GM18858 (cell line): ENCODE measurements around the gene RABEP1.

Source experiments
- ATAC-seq: cut with Tn5 transposase; IDR thresholded peaks from one replicate; pipeline ENCODE4 v1.9.1; 2021; ENCODE audit not compliant: unreplicated experiment

Gene RABEP1

DNA sequence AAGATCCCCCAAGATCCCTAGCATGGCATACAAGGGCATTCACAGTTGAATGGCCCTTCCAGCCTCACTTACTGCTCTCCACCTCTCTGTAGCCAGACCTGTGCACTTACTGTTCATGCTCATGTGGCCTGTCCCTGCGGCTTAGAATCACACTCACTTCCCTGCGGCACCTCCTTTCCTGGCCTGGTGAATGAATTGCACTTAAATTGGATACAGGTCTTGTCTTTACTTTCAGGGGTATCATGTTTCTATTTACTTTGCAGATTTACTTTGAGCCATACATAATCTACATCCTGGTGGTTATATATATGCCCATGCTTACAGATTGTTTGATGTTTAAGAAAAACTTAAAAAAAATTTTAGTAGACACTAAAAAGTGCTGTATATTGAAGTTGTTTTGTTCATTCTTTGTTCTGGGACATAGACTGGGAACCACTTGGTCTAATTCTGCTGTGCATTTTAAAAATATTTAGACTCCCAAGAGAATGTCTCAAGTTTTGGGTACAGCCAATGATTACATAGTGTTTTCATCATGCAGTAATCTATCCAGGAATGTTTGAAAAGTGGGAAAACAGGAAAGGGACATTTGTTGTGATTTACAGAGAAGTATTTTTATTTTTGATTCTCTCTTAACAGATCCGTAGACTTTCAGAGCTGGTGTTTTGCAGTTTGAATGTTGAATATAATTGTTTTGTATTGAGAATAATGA, 73.5 kb downstream of the RABEP1 start:
- ATAC-seq: no peak

DNA sequence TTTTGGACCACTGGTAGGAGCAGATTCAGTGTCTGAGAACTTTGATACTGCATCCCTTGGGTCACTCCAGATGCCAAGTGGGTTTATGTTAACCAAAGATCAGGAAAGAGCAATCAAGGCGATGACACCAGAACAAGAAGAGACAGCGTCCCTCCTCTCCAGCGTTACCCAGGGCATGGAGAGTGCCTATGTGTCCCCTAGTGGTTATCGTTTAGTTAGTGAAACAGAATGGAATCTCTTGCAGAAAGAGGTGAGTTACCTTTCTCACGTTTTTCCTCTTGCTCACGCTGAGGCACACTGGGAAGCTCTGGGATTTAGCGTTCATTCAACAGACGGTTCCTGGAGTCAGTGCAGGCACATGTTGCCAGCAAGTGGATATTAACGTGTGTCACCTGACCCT, 79.3 kb downstream of the RABEP1 start:
- no peak for ATAC-seq

DNA sequence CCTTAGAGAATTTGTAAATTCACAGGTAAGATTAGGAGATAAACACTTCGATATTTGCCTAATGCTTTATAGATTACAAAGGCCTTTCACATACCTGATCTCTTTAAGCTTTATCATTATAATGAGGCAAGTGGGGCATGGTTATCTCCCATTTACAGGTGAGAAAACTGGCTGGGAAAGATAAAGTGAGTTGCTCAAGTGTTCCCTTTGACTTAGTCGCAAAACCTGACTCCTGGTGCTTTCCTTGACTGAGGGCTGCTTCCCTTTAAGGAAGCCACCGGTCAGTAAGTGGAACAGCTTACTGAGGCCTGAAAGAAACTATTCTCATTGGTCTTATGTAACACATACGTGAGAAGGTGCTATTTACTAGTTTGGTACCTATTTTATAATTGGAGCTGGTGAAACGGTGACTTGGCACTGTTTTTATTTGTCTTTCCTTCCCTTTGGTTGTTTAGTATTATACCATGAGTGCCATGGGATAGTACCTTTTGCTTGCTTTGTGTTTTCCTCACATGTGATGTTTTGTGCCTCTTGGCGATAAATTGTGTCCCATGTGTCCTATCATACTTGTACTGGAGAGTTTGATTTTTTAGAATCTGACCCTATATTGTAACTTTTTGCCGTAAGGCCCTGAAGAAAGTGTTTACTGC, 80.2 kb downstream of the RABEP1 start:
- ATAC-seq: no peak

DNA sequence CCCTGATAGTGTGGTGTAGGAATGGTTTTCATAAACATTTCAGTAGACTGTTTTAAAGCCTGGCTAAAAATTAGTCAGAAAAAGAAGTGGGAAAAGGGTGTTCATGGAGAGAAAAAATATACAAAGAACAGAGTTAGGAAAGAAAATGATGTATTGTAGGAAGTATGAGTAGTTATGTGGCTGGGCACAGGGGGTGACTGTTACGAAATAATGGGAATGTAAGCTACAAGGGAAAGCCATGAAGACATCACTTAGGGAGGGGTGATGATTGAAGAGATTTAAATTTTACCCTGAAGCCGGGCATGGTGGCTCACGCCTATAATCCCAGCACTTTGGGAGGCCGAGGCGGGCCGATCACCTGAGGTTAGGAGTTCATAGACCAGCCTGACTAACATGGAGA, 82.1 kb downstream of the RABEP1 start:
- no peak for ATAC-seq

DNA sequence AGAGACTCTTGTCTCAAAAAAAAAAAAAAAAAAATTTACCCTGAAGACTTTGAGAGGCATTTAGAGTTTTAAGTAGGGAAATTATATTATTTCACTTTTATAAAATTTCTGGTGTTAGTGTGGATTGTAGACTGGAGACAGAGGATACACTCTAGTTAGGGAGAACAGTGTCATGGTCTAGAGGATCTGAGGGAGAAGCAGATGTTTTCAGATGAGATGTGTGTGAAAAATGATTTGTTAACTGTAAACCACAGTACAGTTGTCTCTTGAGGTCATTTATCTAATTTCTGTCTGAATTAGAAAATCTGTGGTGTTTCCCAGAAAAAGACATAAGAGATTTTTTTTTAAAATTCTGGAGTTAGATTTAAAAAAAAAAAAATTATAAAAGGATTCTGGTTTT, 82.6 kb downstream of the RABEP1 start:
- ATAC-seq: no peak

DNA sequence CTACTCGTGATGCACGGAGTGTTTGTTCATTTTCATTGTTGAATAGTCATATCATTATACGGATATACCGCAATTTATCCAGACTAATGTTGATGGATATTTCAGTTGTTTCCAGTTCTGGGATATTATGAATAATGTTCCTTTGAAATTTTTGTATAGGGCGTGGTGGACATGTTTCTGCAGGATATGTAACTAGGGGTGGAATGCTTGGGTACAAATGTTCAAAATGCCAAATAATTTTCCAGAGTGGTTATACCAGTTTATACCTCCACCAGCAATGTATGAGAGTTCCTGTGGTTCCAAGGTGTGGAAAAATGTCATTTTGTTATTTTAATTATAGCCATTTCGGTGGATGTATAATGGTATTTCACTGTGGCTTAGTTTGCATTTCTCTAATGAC, 83.7 kb downstream of the RABEP1 start:
- no peak for ATAC-seq

DNA sequence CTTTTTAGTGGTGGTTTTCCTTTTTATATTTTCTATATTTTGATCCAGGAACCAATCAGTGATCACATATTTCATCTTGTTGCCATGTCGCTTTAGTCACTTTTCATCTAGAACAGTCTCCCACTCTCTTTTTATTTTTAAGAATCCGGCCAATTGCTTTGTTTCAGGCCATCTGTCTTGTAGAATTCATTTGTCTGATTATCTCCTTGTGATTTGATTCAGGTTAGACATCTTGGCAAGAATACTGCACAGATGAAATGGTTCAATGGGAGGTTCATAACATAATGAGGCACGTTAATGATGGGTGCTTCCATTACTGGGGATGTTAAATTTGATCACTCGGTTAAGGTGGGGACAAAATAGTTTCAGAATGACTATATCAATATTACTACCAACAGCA, 88.3 kb downstream of the RABEP1 start:
- no peak for ATAC-seq

DNA sequence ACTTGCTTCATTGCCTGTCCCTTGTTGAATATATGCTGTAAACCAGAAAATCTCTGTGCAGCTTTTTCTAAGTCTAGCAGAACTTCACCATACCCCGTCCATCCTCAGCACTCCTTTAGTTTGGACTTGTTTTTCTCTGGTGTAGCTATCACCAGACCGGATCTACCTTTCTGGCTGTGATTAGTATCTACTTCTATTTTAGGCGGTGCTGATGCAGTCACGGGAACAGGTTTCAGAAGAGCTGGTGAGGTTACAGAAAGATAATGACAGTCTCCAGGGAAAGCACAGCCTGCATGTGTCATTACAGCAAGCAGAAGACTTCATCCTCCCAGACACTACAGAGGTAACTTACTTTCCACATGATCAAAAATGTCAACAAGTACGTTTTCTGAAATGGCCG, 91.0 kb downstream of the RABEP1 start:
- no peak for ATAC-seq

DNA sequence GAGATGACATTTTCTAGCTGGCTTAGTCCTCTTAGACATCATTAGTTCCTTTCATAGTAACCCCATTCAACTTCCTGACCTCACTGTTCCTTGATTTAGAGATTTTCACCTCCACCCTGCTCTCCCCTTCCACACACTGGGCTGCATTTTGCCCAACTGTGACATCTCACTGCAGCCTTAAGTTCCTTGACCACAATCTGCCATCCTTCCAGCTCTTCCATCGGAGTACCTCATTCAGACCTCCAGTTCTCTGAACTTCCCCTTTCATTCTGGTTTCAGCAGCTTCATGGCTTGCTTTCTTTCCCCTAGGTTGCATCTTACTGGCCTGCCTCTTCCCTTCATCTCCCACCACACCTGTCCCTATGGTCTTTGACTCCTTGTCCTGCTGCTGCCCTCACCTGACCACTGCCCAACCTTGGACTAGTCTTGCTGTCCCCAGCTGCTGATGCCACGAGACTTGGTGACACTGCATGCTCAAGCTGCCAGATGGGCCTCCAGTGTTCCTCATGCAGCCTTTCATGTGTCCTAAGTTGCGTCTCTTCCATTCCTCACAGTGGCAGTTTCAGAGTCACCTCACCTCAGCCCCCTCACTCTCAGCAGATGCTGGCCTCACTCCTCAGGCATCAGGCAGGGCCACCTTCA, 96.6 kb downstream of the RABEP1 start:
- no peak for ATAC-seq

DNA sequence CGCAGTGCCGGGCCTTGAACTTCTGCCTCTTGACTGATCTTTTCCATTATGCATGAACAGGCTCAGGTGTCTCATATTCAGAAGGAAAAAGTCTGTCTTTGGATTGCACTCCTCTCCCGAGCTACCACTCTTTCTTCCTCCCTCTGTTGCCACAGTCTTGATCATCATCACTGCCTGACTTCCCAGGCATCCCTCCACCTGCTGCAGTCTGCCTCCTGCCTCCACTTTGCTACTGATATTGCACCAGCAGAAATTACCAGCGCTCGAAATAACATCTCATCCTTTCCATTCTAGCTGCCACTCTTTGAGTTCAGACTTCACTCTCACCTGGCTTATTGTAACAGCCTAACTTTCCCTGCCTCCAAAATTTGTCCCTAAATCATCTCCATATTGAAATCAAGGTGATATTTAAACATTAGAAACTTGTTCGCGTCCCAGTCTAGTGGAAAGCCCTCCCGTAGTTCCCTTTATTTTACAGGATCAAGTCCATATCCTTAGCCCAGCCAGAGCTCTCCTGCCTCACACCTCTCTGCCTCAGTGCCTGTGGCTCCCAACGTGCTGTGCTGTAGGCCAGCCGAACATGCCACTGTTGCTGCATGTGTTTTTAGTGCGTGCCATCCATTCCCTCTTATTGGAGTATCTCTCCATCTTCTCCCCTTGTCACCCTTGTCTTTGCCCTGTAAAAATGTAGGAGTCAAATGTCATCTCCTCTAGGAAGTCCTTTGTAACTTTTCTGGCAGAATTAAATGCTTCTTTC, 97.4 kb downstream of the RABEP1 start:
- no peak for ATAC-seq

DNA sequence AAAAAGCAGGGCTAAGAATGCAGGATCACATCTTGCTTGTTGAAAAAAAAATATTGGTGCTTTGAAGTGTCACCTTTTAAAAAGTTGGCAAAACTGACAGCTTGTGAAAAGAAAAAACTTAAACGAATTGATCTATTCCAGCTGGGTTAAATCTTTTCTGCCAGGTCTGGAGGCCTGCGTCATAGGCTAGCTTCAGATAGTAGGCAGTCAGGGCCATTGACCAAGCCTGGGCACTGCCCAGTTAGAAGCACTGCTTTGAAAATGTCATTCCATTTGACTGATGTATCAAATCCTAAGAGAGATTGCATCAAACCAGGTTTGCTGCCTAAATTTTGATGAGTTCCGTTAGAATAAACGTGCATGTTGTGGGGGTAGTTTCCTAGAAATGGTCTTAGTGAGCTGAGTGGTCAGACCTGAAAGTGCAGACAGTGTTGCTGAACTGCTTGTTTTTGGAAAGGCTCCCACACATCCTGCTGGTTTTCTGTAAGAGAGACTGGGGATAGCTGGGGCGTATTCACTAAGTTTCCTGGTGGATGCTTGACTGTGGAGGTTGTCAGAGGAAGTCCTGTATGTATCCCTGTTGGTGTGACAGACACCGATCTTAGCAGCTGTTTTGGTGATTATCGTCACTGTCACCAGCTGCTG, 98.5 kb downstream of the RABEP1 start:
- no peak for ATAC-seq

DNA sequence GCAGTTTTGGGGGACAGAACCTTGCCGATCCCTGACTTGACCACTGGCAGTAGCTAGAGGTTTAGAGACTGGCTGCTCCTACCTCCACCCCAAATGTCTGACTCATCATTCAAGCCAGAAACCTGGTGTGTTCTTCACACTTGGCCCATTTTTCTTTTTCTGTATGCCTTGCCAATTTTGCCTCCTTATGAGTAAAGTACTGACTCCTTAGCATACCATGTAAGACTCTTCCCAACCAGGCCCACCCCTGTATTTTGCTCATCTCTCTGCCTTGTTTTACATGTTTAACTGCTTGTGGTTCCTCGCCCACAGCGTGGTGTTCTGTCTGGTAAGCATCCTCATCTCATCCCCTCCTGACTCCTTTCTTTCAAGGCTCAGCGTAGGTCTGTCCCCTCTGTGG, 99.5 kb downstream of the RABEP1 start:
- no peak for ATAC-seq

DNA sequence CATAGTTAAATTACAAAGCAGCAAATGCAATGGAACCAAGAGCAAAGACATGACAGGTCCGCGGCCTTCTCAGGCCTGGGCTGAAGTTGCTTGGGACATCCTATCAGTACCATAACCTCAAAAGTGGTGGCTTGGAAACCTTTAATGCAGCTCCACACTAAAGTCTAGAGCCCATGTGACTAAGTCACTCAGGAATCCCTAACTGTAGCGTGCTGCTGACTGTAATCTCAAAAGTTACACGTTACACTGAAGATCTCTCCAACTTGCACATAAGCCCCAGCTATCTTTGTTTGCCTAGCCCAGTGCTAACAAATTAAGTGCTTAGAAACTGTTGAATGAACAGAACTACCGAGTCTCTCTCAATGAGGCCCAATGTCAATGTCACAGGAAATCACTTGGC, 109.6 kb downstream of the RABEP1 start:
- ATAC-seq: no peak

DNA sequence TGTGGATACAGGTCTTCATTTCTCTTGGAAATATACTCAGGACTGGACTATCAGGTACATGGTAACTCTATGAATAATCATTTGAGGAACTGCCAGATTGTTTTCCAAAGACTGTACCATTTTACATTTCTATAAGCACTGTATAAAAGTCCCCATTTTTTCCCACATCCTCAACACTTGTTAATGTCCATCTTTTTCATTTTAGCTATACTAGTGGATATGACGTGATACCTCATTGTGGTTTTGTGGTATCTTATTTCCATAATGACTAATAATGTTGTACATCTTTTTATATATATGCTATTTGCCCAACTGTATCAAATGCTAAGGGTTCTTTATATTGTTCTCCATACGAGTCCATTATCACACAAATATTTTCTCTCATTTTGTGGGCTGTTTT, 114.5 kb downstream of the RABEP1 start:
- ATAC-seq: no peak

DNA sequence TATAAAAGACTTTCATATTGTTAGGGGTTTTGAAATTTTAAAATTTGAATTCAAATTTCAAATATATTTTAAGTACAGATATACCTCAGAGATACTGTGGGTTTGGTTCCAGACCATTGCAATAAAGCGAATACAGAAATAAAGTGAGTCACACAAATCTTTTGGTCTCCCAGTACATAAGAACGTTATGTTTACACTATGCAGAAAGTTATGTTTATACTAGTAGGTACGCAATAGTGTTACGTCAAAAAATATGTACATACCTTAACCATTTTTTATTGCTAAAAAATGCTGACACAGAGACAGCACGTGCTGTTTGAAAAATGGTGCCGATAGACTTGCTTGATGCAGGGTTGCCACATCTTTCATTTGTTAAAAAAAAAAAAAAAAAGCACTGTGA, 117.7 kb downstream of the RABEP1 start:
- no peak for ATAC-seq

DNA sequence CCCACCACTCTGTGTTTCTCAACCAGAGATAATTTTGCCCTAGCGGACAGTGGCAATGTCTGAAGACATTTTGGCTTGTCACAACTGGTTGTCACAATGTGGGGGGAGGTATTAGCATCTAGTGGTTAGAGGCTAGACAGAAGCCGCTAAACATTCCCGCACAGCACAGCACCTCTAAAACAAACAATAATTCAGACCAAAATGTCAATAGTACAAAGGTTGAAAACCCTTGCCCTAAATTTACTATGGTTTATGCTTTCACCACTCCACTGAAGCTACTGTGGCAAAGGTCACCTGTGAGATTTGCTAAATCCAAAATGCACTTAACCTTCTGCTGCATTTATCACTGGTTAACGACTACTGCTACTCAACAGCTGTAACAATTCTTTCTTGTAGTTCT, 123.3 kb downstream of the RABEP1 start:
- no peak for ATAC-seq

DNA sequence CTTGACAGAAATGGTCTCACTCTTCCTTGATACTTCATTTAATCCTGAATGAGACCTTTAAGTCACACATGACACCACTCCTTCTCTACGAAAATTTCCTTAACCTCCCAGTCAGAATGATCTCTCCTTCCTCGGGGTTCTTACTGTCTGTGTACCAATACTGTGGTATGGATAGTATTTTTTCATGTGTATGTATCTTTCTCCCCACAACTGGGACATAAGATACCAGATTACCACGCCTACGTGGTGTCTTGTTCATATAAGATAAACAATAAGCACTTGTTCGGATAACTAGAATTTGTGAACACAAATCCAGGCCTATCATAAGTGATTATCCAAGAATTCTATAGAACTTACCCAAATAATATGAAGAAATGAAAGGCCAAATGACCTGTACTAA, 126.1 kb downstream of the RABEP1 start:
- ATAC-seq: no peak

DNA sequence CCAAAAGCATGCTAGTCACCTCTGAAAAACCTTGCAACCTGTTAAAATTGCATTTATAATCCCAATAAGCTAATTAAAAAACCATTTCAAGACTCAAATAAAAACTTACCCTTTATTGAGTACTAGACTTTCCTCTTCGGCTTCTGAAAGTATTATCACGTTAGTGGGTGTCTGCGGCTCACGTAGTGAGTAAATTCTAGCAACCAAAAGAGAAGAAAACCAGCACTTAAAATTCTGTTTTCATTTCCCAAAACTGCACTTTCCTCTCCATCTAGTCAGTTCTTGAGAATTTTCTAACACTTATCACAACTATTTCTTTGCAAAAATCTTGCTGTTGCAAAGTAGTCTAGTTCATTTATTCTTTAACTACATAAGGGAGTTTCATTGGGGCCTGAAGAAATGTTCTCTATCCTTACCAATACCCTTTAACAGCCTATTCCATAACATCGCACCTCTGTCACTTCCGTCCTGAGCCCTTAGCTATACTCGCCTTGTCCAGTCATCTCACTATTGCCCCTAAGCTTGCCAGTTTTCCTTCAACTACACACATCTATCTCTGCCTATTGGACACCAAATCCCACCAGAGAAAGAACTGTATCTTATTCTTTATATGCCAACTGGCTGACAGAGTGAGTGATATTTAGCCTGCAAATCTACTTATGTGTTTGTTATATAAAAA, 128.6 kb downstream of the RABEP1 start:
- no peak for ATAC-seq

DNA sequence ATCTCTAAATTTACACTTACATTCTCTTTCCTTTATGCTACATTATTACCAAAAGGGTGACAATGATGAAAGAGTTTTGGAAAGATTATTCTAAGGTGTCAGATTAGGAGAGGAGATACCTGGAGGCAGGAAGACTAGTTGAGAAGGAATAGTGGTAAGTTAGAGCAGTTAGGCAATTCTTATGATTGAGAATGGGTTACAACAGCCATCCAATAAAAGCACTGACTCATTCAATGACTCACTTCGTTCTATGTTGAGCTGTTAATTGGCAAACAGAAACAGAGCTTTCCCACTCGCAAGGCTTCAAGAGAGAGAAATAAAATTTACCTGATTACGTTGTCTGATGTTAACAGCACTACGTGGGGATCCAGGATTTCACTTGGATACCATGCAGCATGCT, 131.6 kb downstream of the RABEP1 start:
- ATAC-seq: no peak

DNA sequence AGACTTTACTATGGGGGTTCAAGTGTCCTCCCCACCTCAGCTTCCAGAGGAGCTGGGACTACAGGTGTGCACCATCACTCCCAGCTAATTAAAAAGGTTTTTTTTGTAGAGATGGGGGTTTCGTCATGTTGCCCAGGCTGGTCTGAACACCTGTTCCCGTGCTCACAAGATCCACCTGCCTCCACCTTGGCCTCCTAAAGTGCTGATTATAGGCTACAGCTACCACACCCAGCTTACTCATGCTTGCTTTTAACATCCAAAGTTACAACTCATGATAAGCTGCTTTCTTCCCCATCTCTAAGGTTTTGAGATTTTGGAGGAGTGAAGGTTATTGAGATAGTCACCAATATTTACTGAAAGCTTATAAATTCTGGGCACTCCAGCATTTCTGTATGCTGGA, 134.8 kb downstream of the RABEP1 start:
- ATAC-seq: no peak

DNA sequence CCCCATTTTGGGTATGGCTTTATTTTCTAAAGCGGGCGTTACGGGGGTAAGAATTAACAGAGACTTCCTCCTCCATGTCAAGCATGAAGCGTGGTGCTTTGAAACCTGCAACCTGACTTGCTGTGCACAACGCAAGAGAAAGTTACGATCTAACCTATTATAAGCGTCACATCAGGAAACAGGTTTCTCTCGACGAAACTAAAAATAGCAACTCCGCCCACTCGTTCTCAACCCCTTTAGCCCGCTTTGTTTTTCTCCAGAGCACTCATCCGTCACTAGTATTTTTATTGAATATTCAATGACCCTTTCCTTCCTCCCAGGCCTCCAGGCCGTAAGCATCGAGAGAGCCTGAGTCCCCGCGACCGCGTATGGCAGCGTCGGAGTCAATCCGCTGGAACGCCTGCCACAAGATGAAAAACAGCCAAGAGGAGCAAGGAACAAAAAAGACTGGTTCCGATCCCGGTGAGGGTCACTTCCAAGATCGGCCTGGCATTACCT, 136.8 kb downstream of the RABEP1 start:
- ATAC-seq: peak; percentile 30
